Frontal cortex (tissue), 4 donors: ENCODE results near the gene CCR7. TPM values are rescaled to one million over a fixed set of nuclear protein-coding genes. Genes with fewer than 3 reads are reported as not detected.
"Not testable (repeated sequence)": the region's sequence is repeated elsewhere in the genome, so short reads cannot be mapped to it uniquely, and the experiment has no call there.

Source experiments
- DNase-seq, 2 donors: peaks; one replicate each; pipeline ENCODE4 v3.0.0; 2012; ENCODE audit warnings: low spot score in 2 of 2
- FAIRE-seq: peaks from 2 replicates; lab custom pipeline; 2012; peaks lifted over from hg19 to GRCh38; lab: Jason Lieb, UNC
- total RNA-seq: library from RNA; depleted of rRNA; stranded (reverse); fragments of >200 nt; gene quantifications from one replicate; pipeline ENCODE4 v1.2.3, GENCODE V29; 2014
- donor health status: control.
- donor health status: control.
- donor health status: control.

CCR7 gene
- total RNA-seq, 1 donor from 2014 or later: not detected

- DNase-seq (no peak), FAIRE-seq (no peak)
These were observed 32.5 kb upstream of the CCR7 start for GRCh38 chr17:40597556-40598300.

GRCh38 chr17:40597156-40597555, 31.9 kb upstream of the CCR7 start:
- no peak for DNase-seq
- FAIRE-seq: no peak

GRCh38 chr17:40596261-40596919, 31.1 kb upstream of the CCR7 start:
- no peak for FAIRE-seq

GRCh38 chr17:40590742-40591141, 25.5 kb upstream of the CCR7 start:
- DNase-seq (no peak), FAIRE-seq (no peak)

More at GRCh38 chr17:40596261-40596919, 31.1 kb upstream of the CCR7 start:
- DNase-seq: no peak

GRCh38 chr17:40588552-40588951, 23.3 kb upstream of the CCR7 start:
- no peak for FAIRE-seq
- DNase-seq: no peak

- DNase-seq: not testable (repeated sequence)
- FAIRE-seq: peak; percentile 26
These were observed 21.0 kb upstream of the CCR7 start for GRCh38 chr17:40586264-40586663.

GRCh38 chr17:40584950-40585349, 19.7 kb upstream of the CCR7 start:
- not testable (repeated sequence) for FAIRE-seq, DNase-seq

- no peak for FAIRE-seq
- no peak for DNase-seq
These were observed 17.1 kb upstream of the CCR7 start for GRCh38 chr17:40582328-40582901.

GRCh38 chr17:40580140-40580539, 14.9 kb upstream of the CCR7 start:
- DNase-seq: no peak

GRCh38 chr17:40579471-40579870, 14.2 kb upstream of the CCR7 start:
- no peak for FAIRE-seq
- DNase-seq: no peak

More at GRCh38 chr17:40580140-40580539, 14.9 kb upstream of the CCR7 start:
- no peak for FAIRE-seq

GRCh38 chr17:40577611-40578065, 12.4 kb upstream of the CCR7 start:
- FAIRE-seq: no peak
- DNase-seq: no peak

GRCh38 chr17:40576113-40576740, 11.0 kb upstream of the CCR7 start:
- no peak for FAIRE-seq
- no peak for DNase-seq

- DNase-seq: no peak
- FAIRE-seq: no peak
These were observed 9.0 kb upstream of the CCR7 start for GRCh38 chr17:40574292-40574691.

GRCh38 chr17:40572245-40572993, 7.1 kb upstream of the CCR7 start:
- DNase-seq, FAIRE-seq: not testable (repeated sequence)

GRCh38 chr17:40568074-40568836, 3.0 kb upstream of the CCR7 start:
- DNase-seq (no peak), FAIRE-seq (no peak)

GRCh38 chr17:40567377-40567776, 2.1 kb upstream of the CCR7 start:
- no peak for DNase-seq
- FAIRE-seq: no peak

GRCh38 chr17:40565769-40566409, 617 bp upstream of the CCR7 start:
- FAIRE-seq (no peak), DNase-seq (no peak)

- DNase-seq: no peak
These were observed 933 bp downstream of the CCR7 start for GRCh38 chr17:40564195-40564882.

More at GRCh38 chr17:40564195-40564882, 933 bp downstream of the CCR7 start:
- no peak for FAIRE-seq
